Measurements from ENCODE around the gene RAD54L2.

DNA sequence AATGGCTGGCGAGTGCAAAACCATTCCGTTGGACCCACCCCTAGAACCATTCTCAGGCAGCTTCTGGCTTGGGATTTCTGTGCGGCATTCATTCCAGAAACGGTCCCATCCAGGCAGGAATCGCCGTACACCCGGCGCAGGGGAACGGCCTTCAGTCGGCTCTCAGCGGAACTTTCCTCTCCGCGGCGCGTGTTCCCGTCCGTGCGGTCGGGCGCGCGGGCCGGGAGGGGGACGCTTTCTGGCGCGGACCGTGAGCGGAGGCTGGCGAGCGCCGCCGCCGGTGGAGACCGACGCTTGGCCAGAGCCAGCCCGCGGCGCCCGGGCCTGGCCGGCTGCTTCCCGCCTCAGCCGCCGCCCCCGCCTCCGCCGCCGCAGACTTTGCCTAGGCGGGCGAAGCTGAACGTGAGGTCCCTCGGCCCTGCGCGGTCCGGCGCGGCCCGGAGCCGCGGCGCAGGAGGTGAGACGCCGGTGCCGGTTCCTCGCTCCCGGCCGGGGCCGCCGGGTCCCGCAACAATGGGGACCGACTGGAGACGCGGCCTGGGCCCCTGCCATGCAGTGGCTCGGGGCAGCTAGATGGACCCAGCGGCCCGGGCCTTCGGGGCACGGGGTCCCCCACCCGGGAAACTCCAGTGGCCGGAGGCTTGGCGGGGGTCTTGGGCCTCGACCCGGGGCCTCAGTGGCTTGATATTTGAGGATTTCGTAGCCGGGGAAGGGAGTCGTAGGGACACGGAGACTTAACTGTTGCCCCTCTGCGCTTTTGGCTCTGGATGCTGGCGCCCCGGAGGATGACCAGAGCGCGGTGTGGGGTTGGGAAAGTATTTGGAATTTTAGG is at the start of gene RAD54L2:
- TF ChIP-seq EZH2 (IDR thresholded peaks at IDR 0.05; ENCODE audit: low read length, missing control alignments), result no peak
- TF ChIP-seq, protein P1, sequence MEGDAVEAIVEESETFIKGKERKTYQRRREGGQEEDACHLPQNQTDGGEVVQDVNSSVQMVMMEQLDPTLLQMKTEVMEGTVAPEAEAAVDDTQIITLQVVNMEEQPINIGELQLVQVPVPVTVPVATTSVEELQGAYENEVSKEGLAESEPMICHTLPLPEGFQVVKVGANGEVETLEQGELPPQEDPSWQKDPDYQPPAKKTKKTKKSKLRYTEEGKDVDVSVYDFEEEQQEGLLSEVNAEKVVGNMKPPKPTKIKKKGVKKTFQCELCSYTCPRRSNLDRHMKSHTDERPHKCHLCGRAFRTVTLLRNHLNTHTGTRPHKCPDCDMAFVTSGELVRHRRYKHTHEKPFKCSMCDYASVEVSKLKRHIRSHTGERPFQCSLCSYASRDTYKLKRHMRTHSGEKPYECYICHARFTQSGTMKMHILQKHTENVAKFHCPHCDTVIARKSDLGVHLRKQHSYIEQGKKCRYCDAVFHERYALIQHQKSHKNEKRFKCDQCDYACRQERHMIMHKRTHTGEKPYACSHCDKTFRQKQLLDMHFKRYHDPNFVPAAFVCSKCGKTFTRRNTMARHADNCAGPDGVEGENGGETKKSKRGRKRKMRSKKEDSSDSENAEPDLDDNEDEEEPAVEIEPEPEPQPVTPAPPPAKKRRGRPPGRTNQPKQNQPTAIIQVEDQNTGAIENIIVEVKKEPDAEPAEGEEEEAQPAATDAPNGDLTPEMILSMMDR (conservative IDR thresholded peaks at IDR 0.05 in 1 of 2, IDR thresholded peaks at IDR 0.05 in 1 of 2; ENCODE audit: low read depth in 1 of 2, low read length in 2 of 2), result no peak
